IPS-NIHi7 (cell line): ENCODE measurements around the gene PAK5.

ENCODE experiments used
- DNase-seq: peaks from one replicate; pipeline ENCODE4 v3.0.0; 2012; ENCODE audit warnings: mixed read lengths; ENCODE audit errors: extremely low spot score

Gene PAK5

DNA sequence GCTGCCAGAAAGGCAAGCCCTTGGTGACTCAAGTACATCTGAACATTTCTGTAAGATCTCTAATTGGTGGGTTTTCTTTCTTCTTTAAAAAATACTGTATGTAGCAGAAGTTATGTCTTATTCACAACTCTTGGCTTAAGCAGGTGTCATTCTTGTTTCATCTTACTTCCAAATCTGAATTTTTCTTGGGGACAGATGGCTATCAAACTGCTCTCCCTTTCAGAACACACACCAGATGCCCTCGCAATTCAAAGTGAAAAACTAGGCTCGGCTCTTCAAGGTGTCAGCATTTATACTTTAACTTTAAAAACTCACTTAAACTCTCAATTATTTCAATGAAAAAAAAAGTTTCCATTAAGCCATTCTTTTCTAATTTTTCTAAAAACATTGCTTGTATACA is 49.7 kb downstream of the PAK5 start:
- no peak for DNase-seq

DNA sequence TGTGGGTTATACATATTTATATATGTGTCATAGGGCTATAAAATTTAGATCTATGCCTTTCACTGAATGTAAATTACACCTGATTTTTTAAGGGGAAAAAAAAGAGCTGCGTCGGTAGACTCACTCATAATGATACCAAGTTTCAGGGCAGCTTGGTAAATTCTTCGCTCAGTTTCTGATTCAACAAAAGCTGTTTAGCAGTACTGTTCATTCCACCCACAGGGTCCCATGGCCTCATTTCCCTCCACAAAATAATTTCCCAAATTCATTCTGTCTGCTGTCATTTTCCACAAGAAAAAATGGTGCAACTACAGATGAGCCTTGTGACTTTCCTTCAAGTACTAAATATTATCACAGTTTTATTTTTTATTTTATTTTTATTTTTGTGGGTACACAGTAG is 63.7 kb downstream of the PAK5 start:
- no peak for DNase-seq

DNA sequence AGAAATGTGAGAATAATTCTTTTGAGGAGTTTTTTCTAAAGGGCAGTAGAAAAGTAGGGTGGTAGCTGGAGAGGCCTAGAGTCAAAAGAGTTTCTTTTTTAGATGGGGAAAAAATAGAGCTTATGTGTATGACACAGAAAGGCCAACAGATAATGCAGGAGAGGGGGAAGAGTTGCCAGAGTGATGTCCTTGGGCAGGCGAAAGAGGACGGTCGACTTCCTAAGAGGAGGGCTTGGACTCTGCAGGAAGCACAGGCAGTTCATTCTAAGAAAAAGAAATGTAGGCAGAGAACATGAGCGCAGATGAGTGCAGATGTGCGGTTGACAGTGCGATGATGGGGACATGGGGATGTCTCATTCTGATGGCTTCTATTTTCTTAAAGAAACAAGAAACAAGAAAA is 68.9 kb downstream of the PAK5 start:
- no peak for DNase-seq

DNA sequence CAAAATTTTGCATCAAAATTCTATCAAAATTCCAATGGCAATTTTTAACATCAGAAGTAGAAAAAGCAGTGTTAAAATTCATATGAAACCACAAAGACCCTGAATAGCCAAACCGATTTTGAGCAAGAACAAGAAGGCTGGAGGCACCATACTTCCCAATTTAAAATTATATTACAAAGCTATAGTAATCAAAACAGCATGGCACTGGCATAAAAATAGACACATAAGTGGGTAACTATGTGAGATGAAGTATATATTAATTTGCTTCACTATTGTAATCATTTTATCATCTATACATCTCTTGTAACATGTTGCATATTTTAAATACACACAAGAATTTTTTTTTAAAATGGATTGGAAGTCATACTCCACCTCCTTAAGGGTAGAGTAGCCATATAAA is 77.4 kb downstream of the PAK5 start:
- no peak for DNase-seq

DNA sequence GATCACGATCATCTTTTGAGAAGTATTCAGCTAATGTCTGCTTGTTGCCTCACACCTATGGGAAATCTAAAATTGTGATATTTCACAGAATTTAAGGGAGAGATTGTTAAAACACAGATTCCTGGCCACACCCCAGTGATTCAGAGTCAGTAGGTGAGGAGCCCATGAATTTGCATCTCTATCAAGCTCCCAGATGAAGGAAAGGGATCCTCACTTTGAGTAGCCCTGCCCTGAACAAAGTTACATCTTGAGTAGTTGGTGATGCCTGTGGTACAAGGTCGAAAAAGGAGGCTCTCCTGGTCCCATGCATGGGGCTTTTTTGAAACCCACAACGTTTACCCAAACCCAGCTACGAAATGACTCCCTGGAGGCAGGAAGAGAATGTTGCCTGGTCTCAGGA is 79.5 kb downstream of the PAK5 start:
- DNase-seq, result no peak

DNA sequence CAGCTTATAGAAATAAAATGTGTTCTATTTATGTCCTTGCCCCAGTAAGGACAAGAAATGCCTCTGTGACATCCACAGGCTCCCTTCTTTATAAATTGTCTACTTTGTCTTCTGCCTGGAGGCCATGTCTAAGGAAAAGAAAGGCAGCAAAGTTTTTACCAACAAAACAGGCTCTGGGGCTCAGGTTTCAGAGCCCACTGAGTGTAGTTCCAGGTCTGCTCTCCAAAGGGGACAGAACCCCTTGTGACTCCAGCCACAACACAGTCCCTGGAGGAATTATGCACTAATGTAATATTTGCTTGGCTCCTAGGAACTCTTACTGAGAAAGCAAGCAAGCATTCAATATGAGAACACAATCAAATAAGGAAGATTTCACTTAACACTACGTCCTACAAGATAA is 80.1 kb downstream of the PAK5 start:
- DNase-seq, result no peak

DNA sequence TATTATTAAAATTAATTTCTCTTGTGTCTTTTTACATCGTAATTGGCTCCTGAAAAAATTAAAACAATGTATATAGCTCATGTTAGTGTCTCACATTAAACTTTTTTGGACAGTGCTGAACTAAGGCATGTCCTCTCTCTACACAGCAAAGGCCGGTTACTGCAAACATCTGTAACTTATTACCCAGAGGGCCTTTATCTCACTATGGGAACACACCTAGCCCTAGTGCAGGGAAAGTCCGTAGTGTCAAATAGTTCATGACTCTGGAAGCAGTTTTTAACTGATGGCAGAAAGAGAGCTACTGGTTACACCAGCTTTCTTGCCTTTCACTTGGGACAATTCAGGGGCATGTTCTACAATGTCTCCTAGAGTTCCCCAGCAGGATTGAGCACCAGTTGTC is 82.2 kb downstream of the PAK5 start:
- DNase-seq, result no peak

DNA sequence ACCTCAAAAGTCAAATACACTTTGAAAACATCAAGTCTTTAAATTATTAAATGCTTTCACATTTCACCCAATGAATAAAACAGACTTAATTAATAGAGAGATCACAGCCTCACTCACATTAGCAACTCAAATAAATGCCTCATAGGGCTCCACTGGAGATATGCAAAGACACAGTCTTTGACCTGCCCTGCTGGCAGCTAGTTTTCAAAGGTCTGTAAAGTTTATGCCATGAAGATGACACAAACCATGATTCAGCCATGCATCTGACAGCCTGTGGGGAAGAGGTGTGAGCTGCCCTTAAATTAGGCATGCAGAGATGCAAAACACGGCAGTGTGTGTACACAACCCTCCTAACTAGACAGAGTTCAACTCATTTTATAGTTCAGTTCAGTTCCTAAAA is 83.6 kb downstream of the PAK5 start:
- no peak for DNase-seq

DNA sequence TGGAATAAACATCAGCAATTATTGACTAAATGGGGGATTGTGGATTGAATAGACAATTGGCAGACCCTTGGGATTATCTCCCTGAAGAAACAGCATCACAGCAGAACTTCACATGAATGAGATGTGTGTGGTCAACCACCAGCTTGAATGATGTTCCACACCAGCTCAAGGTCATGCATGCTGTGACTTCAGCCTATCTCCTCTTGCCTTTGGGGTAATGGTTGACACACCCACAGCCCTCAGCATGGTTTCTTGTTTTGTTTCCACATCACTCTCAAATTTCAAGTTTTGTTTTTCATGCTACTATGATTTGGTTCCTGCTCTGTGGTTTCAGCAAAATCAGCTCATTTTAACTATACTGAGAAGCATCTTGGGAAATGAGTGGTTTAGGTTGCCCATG is 94.3 kb downstream of the PAK5 start:
- DNase-seq, result no peak

DNA sequence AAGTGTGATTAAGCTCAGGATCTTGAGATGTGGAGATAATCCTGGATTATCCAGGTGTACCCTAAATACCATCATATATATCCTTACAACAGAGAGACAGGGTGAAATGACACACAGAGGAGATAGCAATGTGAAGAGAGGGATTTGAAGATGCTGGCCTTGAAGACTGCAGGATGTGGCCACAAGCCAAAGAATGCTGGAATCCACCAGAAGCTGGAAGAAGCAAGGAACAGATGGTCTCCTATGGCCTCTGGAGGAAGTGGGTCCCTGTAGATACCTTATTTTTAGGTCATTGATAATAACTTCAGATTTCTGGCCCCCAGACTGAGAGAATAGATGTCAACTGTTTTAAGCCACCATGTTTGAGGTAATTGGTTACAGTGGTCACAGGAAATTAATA is 95.0 kb downstream of the PAK5 start:
- no peak for DNase-seq

DNA sequence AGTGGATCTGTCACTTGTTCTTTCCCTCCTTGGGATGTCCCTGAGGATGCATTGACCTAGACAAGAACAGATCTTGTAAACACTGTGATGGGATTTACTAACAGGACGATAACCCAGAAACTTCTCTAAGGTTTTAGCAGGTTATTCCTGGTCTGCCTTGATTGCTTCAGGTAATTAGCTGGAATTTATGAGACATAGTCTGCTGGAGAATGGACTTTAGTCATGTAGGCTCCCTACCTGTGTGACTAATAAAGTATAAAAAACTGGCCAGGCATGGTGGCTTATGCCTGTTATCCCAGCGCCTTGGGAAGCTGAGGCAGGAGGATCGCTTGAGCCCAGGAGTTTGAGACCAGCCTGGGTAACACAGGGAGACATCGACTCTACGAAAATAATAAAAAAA is 96.1 kb downstream of the PAK5 start:
- DNase-seq, result no peak

DNA sequence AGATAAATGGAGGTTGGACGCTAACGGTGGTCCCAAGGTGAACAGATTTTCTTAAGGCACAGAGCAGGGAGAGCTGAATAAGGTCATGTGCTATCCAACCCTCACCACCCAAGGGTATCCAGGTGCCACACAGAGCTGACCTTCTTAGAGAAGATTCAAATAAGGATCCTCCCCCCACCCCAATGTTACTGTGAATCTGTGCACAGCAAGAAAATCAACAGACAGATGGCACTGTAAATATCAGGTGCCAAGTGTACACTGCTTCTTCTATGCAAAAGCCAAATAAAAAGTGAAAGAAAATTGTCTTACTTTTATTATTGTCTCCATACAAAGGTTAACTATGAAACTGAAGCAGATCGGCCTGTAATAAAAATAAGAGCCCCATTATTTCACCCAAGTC is 96.9 kb downstream of the PAK5 start:
- DNase-seq, result no peak

DNA sequence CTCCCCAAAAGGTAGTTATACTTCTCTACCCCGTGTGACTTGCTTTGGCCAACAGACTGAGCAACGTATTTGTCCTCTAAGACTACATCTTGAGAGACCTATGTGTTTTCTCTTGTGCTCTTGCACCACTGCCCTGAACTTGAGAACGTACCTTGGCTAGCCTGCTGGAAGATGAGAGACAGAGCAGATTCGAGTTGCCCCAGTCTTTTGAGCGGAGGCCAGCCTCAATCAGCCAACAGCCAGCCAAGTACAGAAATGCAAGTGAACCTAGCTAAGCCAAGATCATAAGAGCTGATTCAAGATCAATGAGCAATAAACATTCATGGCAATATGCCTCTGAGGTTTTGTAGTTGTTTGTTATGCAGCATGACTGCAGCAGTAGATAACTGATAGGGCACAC is 98.4 kb downstream of the PAK5 start:
- DNase-seq, result no peak

DNA sequence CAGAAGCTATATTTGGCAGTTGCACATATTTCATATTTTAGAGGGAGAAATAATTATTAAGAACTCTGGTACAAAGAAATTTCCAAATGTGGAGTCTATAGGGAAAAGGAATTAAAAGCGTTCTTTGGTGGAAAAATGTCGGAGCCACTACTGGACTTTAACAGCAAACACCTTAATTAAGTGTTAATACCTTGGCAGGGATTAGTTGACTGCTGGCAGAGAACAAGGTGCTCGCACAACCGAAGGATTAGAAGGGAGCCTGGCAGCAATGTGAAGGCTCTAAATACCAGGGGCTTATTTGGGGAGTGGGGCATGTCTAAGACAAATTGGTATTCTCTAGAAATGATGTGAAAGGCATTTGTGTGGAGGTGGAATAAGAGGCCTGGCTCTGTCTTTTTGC is 98.9 kb downstream of the PAK5 start:
- no peak for DNase-seq

DNA sequence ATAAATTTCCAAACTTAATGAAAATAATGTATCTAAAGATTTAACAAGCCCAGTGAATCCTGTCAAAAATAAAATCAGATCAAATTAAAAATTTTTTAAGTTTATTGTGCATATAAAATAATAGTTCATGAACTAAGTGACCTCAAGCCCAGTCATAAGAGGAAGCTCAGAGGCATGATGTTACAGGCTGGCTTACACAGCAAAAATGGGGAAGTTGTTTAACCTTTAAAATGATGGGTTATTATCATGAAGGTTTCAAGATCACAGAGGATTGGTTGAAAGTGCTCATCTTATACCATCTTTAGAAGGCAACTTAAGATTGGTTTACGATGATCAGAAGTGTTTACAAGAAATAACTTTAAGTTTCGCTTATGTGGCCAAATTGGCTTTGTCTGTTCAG is 102.5 kb downstream of the PAK5 start:
- no peak for DNase-seq

DNA sequence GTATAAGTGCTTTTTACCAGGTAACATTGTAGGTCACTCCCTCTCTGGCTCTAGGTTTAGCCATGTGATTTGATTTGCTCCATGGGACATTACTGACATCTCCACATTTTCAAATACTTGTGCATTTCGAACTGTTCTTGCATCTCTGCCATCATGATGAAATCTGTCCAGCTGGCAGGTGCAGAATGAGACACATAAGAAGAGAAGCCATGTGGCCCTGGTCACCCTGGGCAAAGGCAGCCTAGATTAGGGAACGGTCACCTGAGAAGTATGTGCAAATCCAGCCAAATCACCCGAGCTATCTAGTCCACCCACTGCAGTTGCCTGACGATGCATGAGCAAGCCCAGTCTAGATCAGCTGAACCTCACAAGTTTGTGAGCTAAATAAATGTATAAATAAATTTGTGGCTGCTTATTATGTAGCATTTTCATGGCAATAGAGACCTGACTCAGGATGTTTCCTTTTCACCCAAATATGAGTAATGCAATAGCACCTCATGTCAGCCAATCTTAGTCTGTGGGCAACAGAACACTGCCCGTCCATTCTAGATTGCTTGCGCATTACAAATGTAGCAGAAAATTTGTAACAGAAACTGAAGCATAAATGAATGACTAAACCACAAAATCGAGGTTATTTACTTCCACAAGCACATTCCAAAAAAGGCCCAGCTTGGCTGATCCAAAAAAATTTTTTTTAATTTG is 115.2 kb downstream of the PAK5 start:
- DNase-seq, result no peak

DNA sequence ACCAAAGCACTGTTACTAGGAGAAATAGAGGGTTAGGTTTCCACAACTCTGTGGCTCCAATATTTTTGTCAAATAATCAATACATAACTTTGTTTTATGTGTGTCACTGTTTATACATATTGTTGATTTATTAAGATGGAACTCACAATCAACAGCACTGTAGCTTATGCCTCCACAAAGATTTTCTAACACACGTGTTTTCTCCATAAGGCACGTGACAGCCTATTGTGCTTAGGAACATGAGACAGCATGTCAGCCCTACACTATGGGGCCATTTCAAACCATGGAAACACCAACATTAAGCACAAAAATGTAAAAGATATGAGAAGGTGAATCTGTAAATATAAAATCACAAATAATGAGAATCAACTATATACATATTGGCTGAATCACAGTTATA is 127.0 kb downstream of the PAK5 start:
- DNase-seq, result no peak

DNA sequence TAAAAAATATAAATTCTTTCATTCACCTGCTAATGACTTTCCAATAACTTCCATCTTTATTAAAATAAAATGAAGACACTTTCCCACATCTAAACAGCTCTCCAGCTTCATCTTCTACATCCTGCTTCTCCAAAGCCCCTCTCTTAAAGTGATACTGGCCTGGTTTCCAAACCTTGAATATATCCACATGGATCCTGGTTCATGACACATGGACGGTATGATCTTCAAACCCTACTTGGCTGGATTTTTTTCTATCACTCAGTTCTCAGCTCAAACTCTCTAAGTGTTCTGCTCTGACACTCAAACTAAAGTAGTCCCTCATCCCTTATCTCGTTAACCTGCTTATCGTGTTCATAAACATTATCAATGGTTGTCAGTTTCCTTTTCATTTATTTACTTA is 128.2 kb downstream of the PAK5 start:
- DNase-seq, result no peak

DNA sequence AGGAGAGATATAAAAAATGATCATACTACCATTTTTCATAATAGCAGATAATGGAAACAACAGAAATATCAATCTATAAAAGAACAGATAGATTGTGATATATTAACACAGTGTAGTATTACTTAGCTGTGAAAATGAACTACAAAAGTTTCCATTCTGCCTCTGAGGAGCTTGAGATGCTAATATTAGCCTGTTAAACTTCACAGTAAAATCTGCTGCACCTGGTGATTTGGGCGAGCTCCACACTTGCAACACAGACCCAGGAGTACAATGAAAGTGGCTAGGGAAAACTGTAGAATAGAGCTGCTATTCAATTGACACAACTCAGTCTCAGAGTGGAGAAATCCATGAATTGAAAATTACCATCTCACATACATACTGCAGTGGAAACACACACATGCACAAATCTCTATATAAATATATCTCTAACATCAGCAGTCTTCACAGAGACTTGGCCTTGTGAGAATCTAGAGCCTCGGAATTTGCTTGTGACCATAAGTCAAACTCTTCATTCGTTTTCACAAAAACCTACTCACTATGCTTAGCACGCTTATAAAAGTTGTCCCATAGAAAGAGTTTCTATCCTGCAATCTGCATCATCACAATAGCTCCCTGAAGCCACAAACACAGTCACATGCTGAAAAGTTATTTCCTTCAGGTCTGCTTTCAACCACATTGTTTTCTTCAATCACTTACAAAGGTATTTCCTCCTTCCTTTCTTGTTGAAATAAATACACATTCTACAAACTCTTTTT is 133.0 kb downstream of the PAK5 start:
- no peak for DNase-seq

DNA sequence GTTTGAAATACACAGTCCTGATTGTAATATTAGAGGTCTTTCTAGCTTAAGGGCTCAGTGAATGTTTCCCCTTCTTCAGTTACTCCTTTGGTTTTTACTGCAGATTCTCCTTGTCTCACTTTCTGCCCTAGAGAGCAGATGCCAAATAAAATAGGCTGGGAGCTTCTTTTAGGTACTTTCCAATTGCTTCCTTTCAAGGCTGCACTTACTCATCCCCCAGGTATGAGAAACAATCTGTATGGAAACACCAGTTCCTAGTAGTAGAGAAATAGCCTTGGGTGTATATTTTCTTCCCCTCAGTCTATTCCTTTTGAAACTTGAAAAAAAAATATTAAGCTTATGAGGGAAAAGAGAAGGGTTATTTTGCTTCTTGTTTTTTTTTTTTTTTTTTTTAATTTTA is 139.7 kb downstream of the PAK5 start:
- no peak for DNase-seq

DNA sequence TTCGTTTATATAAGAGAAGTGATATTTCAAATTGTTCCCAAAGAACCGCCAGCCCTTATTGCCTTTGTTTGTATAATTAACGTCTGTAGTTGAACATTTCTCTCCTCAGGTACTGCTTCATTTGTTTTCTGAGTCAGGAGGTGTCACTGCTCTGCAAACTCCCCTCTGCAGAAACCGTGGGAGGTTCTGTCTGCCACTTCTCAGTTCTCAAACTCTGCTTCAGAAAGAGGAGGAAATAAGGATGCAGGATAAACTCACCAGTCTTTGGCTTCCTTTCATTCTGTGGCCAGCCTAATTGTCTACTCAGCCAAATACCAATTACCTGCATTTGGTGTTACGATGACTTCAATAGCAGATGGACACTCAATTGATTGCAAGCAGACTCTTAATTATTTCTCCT is 149.8 kb downstream of the PAK5 start:
- DNase-seq, result no peak

DNA sequence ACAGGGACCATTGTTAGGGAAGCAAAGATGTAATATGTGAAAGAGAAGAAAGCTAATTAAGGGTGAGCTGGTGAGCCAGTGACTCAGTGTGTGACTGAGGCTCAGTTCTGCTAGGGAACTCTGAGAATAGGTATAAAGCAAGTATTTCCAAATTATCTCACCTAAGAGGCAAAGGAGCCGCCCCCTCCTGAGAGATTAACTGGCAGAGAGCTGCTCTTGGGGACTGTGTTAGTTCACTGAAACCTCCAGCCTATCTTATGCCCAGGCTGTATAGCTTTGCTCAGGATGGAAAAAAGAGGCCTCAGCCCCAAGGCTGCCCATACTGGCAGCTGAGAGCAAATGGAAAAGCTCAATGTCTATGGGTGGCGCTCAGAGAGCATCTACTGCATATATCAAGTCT is 152.0 kb downstream of the PAK5 start:
- peak; percentile 19 for DNase-seq

DNA sequence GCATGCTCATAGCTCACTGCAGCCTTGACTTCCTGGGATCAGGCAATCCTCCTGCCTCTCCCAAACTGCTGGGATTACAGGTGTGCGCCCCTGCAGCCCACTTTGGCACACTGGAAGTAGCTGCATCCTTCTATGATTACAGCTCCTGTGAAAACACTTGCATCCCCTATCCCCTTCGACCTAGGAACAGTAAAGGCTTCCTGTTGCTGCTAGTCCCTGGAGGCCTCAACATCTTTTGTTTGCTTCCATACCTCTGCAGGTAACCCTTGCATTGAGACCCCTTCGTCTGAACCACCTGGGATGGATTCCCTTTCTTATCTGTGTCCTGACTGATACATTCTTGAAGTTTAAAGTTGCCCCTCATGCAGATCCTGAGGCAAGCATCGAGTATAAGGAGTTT is 152.4 kb downstream of the PAK5 start:
- DNase-seq, result no peak

DNA sequence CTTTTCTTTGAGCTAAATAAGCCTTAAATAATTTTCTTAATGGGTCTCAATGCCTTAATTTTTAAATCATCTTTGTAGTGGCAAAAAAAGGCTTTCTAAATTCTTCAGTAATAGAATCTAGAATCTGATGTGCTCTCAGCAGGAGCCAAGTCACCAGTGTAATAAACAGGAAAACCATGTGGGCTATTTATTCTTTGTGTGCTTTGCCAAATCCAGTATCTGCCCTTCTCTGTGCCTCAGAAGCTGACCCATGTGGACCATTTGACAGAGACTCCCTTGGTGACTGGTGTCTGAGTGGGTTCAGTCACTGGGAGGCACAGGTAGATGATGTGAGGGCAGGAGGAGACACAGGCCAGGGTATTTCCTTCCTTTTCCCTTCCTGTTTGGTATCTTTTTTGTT is 152.9 kb downstream of the PAK5 start:
- no peak for DNase-seq
